Fibroblast of skin of left quadriceps (primary cell): ENCODE results near the gene NPAS3.

Source experiments
- DNase-seq, 2 experiments: peaks; one replicate each; pipeline ENCODE4 v3.0.0-alpha.2; 2013; ENCODE audit warnings: low read depth in 2 of 2

NPAS3 gene

GRCh38 chr14:32940066-32940651 lies 1.5 kb downstream of the NPAS3 start:
- no peak for DNase-seq

GRCh38 chr14:32940711-32941667 lies 2.3 kb downstream of the NPAS3 start:
- no peak for DNase-seq

DNA sequence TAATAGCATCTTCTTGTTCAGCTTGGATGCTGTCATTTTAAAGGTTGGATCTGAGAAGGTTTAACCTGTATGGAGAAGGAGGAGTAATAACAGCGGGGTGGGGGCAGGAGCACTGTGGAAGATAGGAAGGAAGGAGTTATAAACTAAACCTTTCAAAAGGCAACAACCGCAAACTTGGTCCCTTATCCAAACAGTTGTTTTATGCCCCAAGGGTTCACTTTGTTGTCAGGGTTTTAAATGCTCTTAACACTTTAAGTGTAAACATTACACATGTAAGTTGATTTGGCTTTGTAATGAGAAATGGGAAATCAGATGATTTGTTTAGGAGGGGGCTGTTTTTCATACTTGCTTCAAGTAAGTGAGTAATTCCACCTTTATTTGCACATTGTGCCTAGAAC lies 3.0 kb downstream of the NPAS3 start:
- DNase-seq, result no peak

DNA sequence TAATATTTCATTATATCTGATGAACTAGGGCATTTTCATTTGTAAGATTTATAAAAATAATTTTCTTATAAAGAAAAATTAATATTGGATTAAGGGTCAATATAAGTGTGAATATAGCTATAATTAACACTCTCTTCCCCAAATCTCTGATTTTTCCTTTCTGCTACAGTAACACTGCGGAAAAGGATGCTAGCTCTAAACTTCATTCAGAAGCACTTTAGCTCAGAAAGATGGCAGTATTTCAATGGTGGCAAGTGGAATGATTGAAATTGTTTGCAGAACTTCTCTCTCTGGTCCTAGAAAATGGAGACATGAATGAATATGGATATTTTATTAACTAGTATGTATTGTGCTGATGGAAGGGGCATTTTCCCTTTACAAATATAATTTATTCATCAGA lies 8.4 kb downstream of the NPAS3 start:
- DNase-seq, result no peak

DNA sequence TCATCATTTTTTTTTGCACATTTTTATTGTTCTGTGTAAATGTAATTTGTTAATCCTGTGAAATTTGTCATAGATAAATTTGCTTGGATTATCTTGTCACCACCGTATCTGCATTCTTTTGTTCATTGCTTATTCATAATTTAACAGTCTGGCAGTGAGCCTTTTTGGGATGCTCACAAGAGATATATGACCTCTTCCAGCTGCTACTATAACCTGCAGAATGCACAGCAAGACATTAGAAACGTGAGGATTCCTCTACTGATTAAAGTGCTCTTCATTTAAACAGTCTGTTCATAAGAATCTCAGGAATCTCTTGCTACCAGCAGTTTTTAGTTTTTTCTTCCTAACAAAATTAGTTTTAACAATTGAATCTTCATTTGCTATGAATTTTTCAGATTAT lies 9.1 kb downstream of the NPAS3 start:
- DNase-seq, result peak in 1 of 2 experiments; percentile 48

DNA sequence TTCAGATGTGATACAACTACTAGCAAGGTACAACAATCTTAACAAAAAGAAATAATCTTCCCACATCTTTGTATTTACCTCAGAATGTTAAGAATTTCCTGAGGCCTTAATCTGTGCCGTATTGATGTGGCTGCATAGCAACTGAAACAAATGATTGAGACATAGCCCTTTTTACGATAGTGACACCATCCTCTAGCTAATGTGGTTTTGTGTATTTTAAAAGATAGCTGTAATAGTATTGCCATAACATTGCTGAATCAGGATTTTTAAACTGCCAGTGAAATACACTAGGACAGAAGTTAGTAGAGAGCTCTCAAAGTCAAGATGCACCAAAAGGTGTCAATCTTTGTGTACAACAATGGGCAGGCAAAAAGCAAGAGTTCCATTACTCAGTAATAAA lies 11.9 kb downstream of the NPAS3 start:
- DNase-seq, result no peak

DNA sequence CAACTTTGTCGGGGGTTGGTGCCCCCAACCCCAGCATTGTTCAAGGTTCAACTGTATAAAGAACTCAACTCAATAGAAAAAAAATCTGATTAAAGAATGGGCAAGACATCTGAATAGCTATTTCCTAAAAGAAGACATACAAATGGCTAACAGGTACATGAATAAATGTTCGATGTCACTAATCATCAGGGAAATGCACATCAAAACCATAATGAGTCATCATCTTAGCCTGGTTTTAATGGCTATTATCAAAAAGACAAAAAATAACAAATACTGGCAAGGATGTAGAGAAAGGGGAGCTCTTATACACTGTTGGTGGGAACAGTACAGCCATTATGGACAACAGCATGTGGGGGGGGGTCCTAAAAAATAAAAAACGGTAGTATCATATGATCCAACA lies 28.7 kb downstream of the NPAS3 start:
- no peak for DNase-seq

GRCh38 chr14:32968972-32969544 lies 30.4 kb downstream of the NPAS3 start:
- no peak for DNase-seq

- no peak for DNase-seq
These were observed 39.2 kb downstream of the NPAS3 start for GRCh38 chr14:32977913-32978312.

GRCh38 chr14:32978691-32979255 lies 40.1 kb downstream of the NPAS3 start:
- DNase-seq, result no peak

GRCh38 chr14:32980178-32980901 lies 41.7 kb downstream of the NPAS3 start:
- DNase-seq, result no peak

DNA sequence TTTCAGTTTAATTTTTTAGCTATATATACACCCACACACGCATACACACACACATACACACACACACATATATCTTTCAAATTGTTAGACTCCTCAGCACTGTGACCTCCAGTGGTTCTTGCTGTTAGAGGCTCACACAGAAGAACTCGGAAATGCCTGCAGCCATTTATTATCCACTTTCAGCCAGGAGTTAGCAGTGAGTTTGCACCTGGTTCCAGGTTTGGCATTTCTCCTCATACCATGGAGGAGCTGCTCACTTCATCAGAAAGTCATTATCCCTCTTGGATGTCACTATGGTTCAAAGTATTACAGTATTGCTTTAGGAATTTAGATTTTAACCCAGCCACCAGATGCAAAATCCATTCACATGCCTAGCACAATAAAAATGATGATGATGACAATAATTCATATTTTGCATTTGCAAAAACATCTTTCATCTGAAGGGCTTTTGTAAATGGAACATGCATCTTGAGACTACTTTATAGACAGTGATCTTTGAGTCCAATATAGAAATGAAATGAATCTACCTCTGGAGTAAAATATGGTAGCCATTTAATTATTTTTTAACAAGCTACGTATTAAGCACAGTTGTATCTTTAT lies 42.3 kb downstream of the NPAS3 start:
- DNase-seq, result no peak

DNA sequence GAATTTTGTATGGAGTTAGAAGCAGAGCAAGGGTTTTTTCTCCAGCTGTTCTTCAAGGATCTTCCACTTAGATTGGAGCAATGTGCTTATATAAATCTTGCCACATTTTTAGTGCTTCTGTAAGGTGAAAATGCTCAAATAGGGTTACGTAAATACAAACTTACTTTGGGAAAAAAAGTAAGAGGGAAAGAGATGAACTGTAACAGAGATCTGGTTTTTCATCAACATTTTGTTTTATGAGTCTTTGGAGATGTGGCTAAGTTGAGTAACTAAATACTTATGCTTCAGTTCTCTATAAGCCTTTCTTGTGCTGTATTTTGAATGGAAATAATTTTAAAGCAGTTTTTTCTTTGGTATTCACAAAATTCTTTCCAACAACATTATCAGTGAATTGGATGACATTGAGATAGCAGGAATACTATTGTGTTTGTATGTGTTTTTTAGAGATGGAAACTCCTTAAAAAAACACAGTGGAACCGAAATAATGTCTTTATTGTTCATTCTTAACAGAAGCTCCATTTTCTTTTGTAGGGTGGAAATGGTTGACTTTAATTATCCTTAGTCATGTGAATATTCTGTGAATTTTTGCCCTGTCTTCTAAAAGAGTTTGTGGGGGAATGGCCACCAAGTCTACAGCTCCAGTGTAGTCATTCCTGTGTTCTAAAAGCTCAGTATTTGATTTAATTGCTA lies 45.7 kb downstream of the NPAS3 start:
- DNase-seq, result no peak

- DNase-seq, result no peak
These were observed 47.2 kb downstream of the NPAS3 start for GRCh38 chr14:32985866-32986265.

DNA sequence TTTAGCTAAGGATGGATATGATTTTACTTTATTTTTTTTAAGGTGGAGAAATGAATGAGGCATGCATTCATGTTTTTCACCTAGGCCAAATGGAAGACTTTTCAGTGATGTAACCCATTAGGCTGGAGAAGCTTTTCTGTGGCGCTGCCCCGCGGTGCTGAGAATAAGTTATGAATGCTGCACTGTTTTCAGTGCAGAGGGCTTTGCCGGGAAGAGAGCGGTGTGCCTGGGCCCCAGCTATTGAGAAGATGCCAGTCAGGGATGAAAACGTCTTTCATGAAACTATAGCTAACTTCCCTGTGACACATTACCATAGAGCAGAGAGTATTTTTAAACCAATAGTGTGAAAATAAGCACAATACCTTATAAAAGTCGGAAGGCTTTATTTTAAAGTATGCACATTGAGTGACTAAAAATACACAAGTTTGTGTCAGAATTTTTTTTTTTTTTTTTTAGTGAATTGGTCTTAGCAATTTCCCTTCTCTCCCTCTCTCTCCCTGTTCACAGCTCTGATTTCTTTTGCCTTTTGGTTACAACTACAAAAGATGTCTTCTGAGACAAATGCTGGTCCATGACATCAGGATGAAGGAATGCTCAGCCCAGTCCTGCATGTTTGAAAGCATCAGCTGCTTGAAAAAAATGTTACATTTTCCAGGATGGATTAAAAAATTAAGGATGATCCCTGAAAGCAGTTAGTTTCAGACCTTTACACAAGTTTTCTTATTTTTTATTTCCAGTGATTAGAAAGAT lies 48.3 kb downstream of the NPAS3 start:
- peak; percentile 3 to 17 for DNase-seq

DNA sequence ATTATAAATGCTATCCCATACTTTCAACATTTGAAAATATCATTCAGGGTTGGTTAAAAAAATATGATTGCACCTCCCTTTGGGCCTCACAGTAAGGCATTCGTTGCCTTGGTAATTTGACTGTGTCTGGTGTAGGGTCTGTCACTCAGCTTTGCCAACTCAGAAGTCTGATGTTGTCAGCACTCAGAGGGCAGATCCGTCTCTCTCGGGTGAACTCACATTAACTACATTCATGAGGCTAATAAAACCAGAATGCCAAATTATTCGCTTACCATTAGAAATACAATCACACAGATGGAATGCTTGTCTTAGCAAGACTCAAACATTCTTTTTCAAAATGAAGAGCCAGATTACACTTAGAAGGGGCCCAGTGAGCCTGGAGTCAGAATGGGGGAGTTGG lies 53.0 kb downstream of the NPAS3 start:
- DNase-seq, result no peak

DNA sequence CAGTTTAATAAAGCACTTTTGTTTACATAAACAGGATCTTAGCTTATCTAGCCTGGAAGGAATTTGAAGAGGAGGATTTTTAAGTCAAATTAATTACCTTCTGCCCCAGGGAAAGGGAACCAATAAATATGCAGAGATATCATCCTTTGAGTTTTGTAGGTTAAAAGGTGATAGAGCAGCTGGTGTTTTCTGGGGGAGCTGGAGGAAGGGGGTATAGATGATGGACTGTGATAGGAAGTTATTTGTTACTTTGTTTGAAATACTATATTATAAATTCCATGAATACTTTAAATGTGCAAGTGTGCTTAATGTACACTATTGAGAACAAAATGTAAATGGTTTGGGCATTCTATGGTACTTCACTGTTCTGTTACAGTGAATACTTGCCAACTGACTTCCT lies 55.2 kb downstream of the NPAS3 start:
- DNase-seq, result no peak

- no peak for DNase-seq
These were observed 57.7 kb downstream of the NPAS3 start for GRCh38 chr14:32996343-32996742.

GRCh38 chr14:32998433-32998832 lies 59.8 kb downstream of the NPAS3 start:
- peak in 1 of 2 experiments; percentile 3 for DNase-seq

DNA sequence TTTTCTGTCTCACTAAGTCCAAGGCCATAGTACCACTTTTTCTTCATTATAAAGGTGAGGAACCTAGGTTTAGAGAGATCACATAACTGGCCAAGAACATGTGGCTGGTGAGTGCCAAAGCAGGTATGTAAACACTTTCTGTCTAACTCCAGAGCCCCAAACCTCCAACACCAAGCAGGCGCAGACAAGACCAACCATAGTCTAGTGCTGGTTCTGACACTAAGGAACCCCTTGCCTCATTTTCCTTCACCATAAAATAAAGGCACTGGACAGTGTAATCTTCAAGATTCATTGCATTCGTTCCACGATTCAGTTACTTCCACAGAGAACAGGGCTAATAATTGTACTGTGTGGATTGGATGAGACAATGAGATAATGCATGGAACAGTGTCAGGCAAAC lies 71.0 kb downstream of the NPAS3 start:
- DNase-seq, result no peak
